Calu3 (cell line): ENCODE results near the gene ERC2. TPM values are rescaled to one million over a fixed set of nuclear protein-coding genes. Genes with fewer than 3 reads are reported as not detected.

ENCODE experiments used
- BruUV-seq: library from RNA; stranded (reverse); fragments of 400-500 nt; replicated peaks from 2 replicates; lab custom pipeline; 2021; lab: Mats Ljungman, UMichigan
- CTCF ChIA-PET: fragments of 300-600 bp; sonication (Branson Sonifier 250); formaldehyde crosslinking; loops from one replicate; lab custom pipeline; 2022; ENCODE audit warnings: antibody characterized with exemption; lab: Charles Lee
- DNase-seq: peaks from one replicate; pipeline ENCODE4 v3.0.0; 2022
- H3K27ac Mint-ChIP-seq: one replicate; pipeline ENCODE4 v1.8.0; 2022; ENCODE audit warnings: mixed read lengths; ENCODE audit not compliant: unreplicated experiment
- H3K27me3 Mint-ChIP-seq: one replicate; pipeline ENCODE4 v1.8.0; 2022; ENCODE audit warnings: mixed read lengths; ENCODE audit not compliant: unreplicated experiment
- H3K36me3 Mint-ChIP-seq: one replicate; pipeline ENCODE4 v1.8.0; 2022; ENCODE audit warnings: mild to moderate bottlenecking, moderate library complexity, mixed read lengths; ENCODE audit not compliant: insufficient read depth, unreplicated experiment
- H3K4me1 Mint-ChIP-seq: one replicate; pipeline ENCODE4 v1.8.0; 2022; ENCODE audit warnings: mild to moderate bottlenecking, low read depth, mixed read lengths; ENCODE audit not compliant: unreplicated experiment
- H3K4me3 Mint-ChIP-seq: one replicate; pipeline ENCODE4 v1.8.0; 2022; ENCODE audit warnings: mild to moderate bottlenecking, low read depth, moderate library complexity, mixed read lengths; ENCODE audit not compliant: unreplicated experiment
- H3K9me3 Mint-ChIP-seq: one replicate; pipeline ENCODE4 v1.8.0; 2022; ENCODE audit warnings: low read depth, mixed read lengths; ENCODE audit not compliant: unreplicated experiment
- intact Hi-C: fragments of 100-400 bp; cut with micrococcal nuclease; formaldehyde crosslinking; loops from one replicate; pipeline ENCODE4 v1.10.0; 2022; ENCODE audit not compliant: unreplicated experiment
- total RNA-seq: library from RNA; stranded (reverse); gene quantifications from 2 replicates; pipeline ENCODE4 v1.2.3, GENCODE V29; 2022
- TF ChIP-seq, protein P1 (sequence below): fragments of 200-600 bp; IDR thresholded peaks from one replicate; pipeline ENCODE4 v1.8.0; 2022; ENCODE audit warnings: antibody characterized with exemption; ENCODE audit not compliant: unreplicated experiment

ERC2 gene
- total RNA-seq, 1 experiment from 2014 or later, result 0.73 TPM

DNA sequence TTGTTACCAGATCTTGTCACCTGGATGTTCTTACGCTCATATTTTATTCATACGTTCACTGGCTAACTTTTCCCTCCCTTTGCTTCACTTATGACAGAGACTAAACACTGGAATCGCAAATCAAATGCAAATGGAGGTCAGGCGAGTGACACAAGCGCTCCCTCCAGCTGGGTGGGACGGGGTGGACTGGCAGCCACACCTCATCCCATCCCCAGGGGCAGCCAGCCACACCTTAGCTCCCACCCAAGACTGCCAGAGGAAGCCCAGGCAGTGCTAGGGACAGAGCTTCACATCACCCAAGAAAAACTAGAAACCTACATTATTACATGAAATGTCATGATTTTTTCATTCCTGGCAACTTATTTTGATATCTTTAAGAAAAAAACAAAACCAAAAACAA is 366.2 kb downstream of the ERC2 start:
- TF ChIP-seq, protein P1, sequence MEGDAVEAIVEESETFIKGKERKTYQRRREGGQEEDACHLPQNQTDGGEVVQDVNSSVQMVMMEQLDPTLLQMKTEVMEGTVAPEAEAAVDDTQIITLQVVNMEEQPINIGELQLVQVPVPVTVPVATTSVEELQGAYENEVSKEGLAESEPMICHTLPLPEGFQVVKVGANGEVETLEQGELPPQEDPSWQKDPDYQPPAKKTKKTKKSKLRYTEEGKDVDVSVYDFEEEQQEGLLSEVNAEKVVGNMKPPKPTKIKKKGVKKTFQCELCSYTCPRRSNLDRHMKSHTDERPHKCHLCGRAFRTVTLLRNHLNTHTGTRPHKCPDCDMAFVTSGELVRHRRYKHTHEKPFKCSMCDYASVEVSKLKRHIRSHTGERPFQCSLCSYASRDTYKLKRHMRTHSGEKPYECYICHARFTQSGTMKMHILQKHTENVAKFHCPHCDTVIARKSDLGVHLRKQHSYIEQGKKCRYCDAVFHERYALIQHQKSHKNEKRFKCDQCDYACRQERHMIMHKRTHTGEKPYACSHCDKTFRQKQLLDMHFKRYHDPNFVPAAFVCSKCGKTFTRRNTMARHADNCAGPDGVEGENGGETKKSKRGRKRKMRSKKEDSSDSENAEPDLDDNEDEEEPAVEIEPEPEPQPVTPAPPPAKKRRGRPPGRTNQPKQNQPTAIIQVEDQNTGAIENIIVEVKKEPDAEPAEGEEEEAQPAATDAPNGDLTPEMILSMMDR, result no peak
- H3K36me3 Mint-ChIP-seq, result no peaks in the 10 kb centered on the region
- CTCF ChIA-PET, result no interaction called here
- H3K4me3 Mint-ChIP-seq, result no peak overlapping the region
- H3K27ac Mint-ChIP-seq, result no peak overlapping the region
- no TSS peak for BruUV-seq
- peaks cover 44% of the 10 kb centered on the region for H3K27me3 Mint-ChIP-seq
- peaks cover 6% of the 10 kb centered on the region for H3K9me3 Mint-ChIP-seq
- H3K4me1 Mint-ChIP-seq, result no peaks in the 10 kb centered on the region
- no peak for DNase-seq
- intact Hi-C loops, result no loop called here

DNA sequence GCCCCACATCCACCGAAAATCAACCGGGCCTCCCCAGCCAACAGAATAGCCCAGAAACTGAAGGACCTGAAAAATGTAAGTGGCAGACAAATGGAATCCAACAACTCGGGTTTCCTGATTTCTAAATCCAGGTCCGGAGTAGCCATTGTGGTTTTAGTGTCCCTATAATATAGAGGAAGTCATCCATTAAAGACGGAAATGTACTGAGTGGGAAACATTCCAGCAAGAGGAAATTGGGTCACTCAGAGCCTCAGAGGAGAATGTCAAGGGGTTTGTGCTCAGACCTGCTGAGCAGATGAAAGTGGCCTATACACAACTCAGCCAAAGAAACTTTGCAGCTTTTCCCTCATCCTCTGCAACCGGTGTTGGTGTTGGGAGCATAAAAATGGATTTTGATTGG is 366.7 kb downstream of the ERC2 start:
- intact Hi-C loops, result no loop called here
- Mint-ChIP-seq H3K9me3 (peaks cover 6% of the 10 kb centered on the region), H3K4me3 (no peak overlapping the region), H3K36me3 (no peaks in the 10 kb centered on the region), H3K27ac (no peak overlapping the region), H3K27me3 (peaks cover 44% of the 10 kb centered on the region), H3K4me1 (no peaks in the 10 kb centered on the region)
- CTCF ChIA-PET, result no interaction called here
- no peak for DNase-seq
- no TSS peak for BruUV-seq
- TF ChIP-seq, protein P1, result no peak

DNA sequence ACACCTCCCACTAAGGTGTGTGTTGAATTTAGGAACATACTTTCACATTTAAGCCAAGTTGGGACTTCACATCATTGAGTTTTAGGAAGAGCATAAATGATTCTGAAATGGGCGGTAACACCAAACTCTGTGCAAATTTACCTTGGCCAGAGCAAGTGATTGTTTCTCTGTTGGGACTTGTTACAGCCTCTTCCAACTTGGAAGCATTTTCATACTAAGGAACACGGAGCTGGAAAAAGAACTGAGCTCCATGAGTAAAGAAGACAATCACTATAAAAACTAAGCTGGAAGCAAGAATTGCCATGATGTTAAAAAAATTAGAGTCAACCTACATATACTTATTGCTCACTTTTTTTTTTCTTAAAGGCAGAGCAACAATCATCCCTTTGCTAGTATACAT is 371.3 kb downstream of the ERC2 start:
- Mint-ChIP-seq H3K27ac (no peak overlapping the region), H3K27me3 (peaks cover 8% of the 10 kb centered on the region), H3K4me1 (no peaks in the 10 kb centered on the region), H3K4me3 (no peak overlapping the region), H3K36me3 (no peaks in the 10 kb centered on the region), H3K9me3 (no peaks in the 10 kb centered on the region)
- CTCF ChIA-PET, result no interaction called here
- TF ChIP-seq, protein P1, result no peak
- no peak for DNase-seq
- intact Hi-C loops, result no loop called here
- BruUV-seq, result no TSS peak

DNA sequence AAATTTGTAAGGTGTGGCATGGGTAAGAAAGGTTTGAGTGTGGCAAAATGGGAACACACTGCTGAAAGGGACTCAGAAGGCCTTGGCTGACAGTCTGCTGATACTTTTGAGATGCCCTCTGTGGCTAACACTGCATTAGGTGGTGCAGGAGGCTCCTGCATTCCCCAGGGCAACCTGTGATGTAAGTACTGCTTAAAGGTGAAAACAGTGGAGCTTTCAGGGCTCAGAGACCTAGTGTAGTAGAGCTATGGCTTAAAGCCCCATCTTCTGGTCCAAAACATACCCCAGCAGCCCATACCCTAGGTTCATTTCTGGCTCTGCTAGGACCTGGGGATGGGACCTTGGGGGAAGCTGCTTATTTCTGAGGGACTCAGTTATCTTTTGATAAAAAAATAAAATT is 374.1 kb downstream of the ERC2 start:
- intact Hi-C loops, result no loop called here
- BruUV-seq, result no TSS peak
- Mint-ChIP-seq H3K4me1 (no peaks in the 10 kb centered on the region), H3K27me3 (peaks cover 15% of the 10 kb centered on the region), H3K36me3 (no peaks in the 10 kb centered on the region), H3K9me3 (no peaks in the 10 kb centered on the region), H3K4me3 (no peak overlapping the region), H3K27ac (no peak overlapping the region)
- TF ChIP-seq, protein P1, result no peak
- DNase-seq, result no peak
- CTCF ChIA-PET, result no interaction called here
